ENCODE data around the gene ARHGAP26. TPM values are rescaled to one million over a fixed set of nuclear protein-coding genes. Genes with fewer than 3 reads are reported as not detected.

The ARHGAP26 gene
- polyA plus RNA-seq, 4 donors, result 7.6 to 31.7 (median 11.5) TPM

- Histone ChIP-seq H3K27ac (ENCODE audit: low read depth in 1 of 3, low read length in 2 of 3) (no peak overlapping the region), H3K27me3 (ENCODE audit: control insufficient read depth in 3 of 3, insufficient read depth in 3 of 3, low read length in 3 of 3) (no peaks in the 10 kb centered on the region), H3K9me3 (ENCODE audit: control insufficient read depth in 2 of 2, insufficient read depth in 1 of 2, low read depth in 1 of 2, low read length in 1 of 2) (no peaks in the 10 kb centered on the region), H3K4me1 (ENCODE audit: control insufficient read depth in 3 of 3, insufficient read depth in 2 of 3, low read depth in 1 of 3, low read length in 2 of 3) (peaks cover 0 to 5% (median 4%) of the 10 kb centered on the region in 3 donors), H3K4me3 (ENCODE audit: low read depth in 1 of 3, low read length in 3 of 3) (no peak overlapping the region), H3K36me3 (ENCODE audit: control insufficient read depth in 3 of 3, insufficient read depth in 2 of 3, low read depth in 1 of 3, low read length in 3 of 3) (peaks cover 0 to 26% (median 15%) of the 10 kb centered on the region in 3 donors)
- FAIRE-seq (no peak), DNase-seq (no peak)
- WGBS, 3 donors, result 79 to 90% (median 85%) methylated on average over 3 of the region's 3 CpGs
These were observed 111.6 kb downstream of the ARHGAP26 start for GRCh38 chr5:142881784-142882126.

DNA sequence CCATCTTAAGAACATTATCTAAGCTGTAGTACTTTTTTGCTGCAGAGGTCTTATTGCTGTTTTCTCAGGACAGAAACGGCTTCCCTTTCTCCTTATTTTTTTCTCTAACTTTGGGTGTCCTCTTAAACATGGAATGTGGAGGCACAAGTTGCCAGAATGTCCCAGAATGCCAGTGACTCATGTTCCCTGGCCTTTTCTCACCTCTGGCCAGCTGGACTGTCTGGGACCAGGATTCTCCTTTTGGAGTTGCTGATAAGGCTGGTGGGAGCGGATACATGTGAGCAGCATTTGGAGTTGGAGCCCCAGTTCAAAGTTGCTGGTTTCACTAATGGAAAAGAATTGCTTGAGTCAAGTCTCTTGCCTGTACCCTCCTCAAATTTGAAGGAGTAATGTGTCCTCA, 112.8 kb downstream of the ARHGAP26 start:
- WGBS, 3 donors, result 72 to 84% (median 78%) methylated on average over 2 of the region's 2 CpGs
- Histone ChIP-seq H3K4me1 (ENCODE audit: control insufficient read depth in 3 of 3, insufficient read depth in 2 of 3, low read depth in 1 of 3, low read length in 2 of 3) (peaks cover 0 to 4% (median 4%) of the 10 kb centered on the region in 3 donors), H3K9me3 (ENCODE audit: control insufficient read depth in 2 of 2, insufficient read depth in 1 of 2, low read depth in 1 of 2, low read length in 1 of 2) (no peaks in the 10 kb centered on the region), H3K27me3 (ENCODE audit: control insufficient read depth in 3 of 3, insufficient read depth in 3 of 3, low read length in 3 of 3) (no peaks in the 10 kb centered on the region), H3K27ac (ENCODE audit: low read depth in 1 of 3, low read length in 2 of 3) (no peak overlapping the region), H3K4me3 (ENCODE audit: low read depth in 1 of 3, low read length in 3 of 3) (no peak overlapping the region), H3K36me3 (ENCODE audit: control insufficient read depth in 3 of 3, insufficient read depth in 2 of 3, low read depth in 1 of 3, low read length in 3 of 3) (peaks cover 0 to 26% (median 15%) of the 10 kb centered on the region in 3 donors)
- DNase-seq (no peak), FAIRE-seq (no peak)

DNA sequence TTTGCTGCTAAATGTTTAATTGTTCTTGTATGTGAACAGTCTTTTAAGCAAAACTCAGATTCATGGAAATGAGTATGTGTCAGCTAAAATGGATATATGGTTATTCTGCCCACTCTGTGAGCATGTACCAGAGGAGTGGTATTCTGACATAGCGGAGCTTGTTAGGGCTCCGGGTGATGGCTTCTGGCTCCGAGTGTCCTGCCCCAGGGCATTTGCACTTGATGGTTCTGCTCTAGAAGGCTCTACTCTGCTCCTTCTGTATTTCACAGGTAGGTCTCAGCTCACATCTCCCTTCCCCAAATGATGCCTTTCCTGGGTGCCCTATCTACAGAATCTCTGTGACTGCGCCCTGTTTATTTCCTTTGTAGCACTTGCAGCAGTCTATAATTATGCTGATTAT, 113.3 kb downstream of the ARHGAP26 start:
- DNase-seq, result no peak
- WGBS, 3 donors, result 87 to 97% (median 95%) methylated on average over 4 of the region's 4 CpGs
- FAIRE-seq, result no peak

DNA sequence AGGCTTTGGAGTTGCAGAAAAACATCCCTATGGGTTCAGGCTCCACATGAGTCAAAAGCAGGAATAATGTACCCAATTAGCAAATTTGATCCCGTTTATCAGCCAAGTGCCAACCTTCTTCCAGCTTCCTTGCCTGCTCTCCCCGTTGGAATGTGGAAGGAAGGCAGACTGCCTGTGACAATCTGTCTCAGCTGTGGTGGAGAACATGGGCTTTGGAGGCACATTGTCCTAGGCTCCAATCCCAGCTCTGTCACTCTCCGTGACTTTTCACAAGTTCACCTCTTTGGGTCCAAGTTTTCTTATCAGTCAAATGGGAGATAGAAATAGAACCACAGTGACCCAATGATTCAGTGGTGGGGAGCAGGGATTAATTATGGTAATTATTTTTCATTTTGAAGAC, 113.9 kb downstream of the ARHGAP26 start:
- peaks cover 0 to 26% (median 15%) of the 10 kb centered on the region in 3 donors for H3K36me3 ChIP-seq (ENCODE audit: control insufficient read depth in 3 of 3, insufficient read depth in 2 of 3, low read depth in 1 of 3, low read length in 3 of 3)
- H3K4me1 ChIP-seq (ENCODE audit: control insufficient read depth in 3 of 3, insufficient read depth in 2 of 3, low read depth in 1 of 3, low read length in 2 of 3), result peaks cover 0 to 4% (median 0%) of the 10 kb centered on the region in 3 donors
- no peaks in the 10 kb centered on the region for H3K9me3 ChIP-seq (ENCODE audit: control insufficient read depth in 2 of 2, insufficient read depth in 1 of 2, low read depth in 1 of 2, low read length in 1 of 2)
- WGBS, 3 donors, result 68 to 80% (median 79%) methylated on average over 3 of the region's 3 CpGs
- no peak overlapping the region for H3K27ac ChIP-seq (ENCODE audit: low read depth in 1 of 3, low read length in 2 of 3)
- no peak overlapping the region for H3K4me3 ChIP-seq (ENCODE audit: low read depth in 1 of 3, low read length in 3 of 3)
- FAIRE-seq, result no peak
- no peaks in the 10 kb centered on the region for H3K27me3 ChIP-seq (ENCODE audit: control insufficient read depth in 3 of 3, insufficient read depth in 3 of 3, low read length in 3 of 3)
- DNase-seq, result no peak

More for the DNA sequence above, 113.3 kb downstream of the ARHGAP26 start:
- H3K36me3 ChIP-seq (ENCODE audit: control insufficient read depth in 3 of 3, insufficient read depth in 2 of 3, low read depth in 1 of 3, low read length in 3 of 3), result peaks cover 0 to 26% (median 15%) of the 10 kb centered on the region in 3 donors
- H3K27me3 ChIP-seq (ENCODE audit: control insufficient read depth in 3 of 3, insufficient read depth in 3 of 3, low read length in 3 of 3), result no peaks in the 10 kb centered on the region
- H3K27ac ChIP-seq (ENCODE audit: low read depth in 1 of 3, low read length in 2 of 3), result no peak overlapping the region
- H3K4me1 ChIP-seq (ENCODE audit: control insufficient read depth in 3 of 3, insufficient read depth in 2 of 3, low read depth in 1 of 3, low read length in 2 of 3), result peaks cover 0 to 4% (median under 1%) of the 10 kb centered on the region in 3 donors
- H3K4me3 ChIP-seq (ENCODE audit: low read depth in 1 of 3, low read length in 3 of 3), result no peak overlapping the region
- no peaks in the 10 kb centered on the region for H3K9me3 ChIP-seq (ENCODE audit: control insufficient read depth in 2 of 2, insufficient read depth in 1 of 2, low read depth in 1 of 2, low read length in 1 of 2)

DNA sequence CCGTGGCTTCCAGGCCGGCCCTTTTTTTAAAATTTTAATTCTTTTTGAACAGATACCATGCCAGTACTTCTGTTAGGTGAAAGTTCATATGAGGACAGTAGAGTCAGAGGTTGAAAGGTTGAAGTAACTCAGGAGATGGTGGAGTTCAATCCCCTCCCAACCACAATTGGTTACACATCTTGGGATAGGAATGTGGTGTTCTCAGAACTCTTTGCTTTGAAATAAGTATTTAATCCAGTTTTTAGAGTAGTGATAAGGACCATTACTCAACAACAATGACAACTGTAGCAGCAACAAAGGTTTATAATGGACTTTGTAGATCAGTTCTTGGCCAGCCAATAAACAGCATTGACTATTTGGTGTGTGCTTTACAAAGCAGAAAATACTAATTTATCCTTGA, 116.0 kb downstream of the ARHGAP26 start:
- WGBS, 3 donors, result 82 to 89% (median 89%) methylated on average over 2 of the region's 2 CpGs
- no peak for FAIRE-seq
- peaks cover 0 to 15% (median 11%) of the 10 kb centered on the region in 3 donors for H3K36me3 ChIP-seq (ENCODE audit: control insufficient read depth in 3 of 3, insufficient read depth in 2 of 3, low read depth in 1 of 3, low read length in 3 of 3)
- H3K4me1 ChIP-seq (ENCODE audit: control insufficient read depth in 3 of 3, insufficient read depth in 2 of 3, low read depth in 1 of 3, low read length in 2 of 3), result peaks cover 0 to 4% (median 0%) of the 10 kb centered on the region in 3 donors
- H3K27me3 ChIP-seq (ENCODE audit: control insufficient read depth in 3 of 3, insufficient read depth in 3 of 3, low read length in 3 of 3), result no peaks in the 10 kb centered on the region
- no peak overlapping the region for H3K4me3 ChIP-seq (ENCODE audit: low read depth in 1 of 3, low read length in 3 of 3)
- DNase-seq, result no peak
- H3K9me3 ChIP-seq (ENCODE audit: control insufficient read depth in 2 of 2, insufficient read depth in 1 of 2, low read depth in 1 of 2, low read length in 1 of 2), result no peaks in the 10 kb centered on the region
- H3K27ac ChIP-seq (ENCODE audit: low read depth in 1 of 3, low read length in 2 of 3), result no peak overlapping the region

DNA sequence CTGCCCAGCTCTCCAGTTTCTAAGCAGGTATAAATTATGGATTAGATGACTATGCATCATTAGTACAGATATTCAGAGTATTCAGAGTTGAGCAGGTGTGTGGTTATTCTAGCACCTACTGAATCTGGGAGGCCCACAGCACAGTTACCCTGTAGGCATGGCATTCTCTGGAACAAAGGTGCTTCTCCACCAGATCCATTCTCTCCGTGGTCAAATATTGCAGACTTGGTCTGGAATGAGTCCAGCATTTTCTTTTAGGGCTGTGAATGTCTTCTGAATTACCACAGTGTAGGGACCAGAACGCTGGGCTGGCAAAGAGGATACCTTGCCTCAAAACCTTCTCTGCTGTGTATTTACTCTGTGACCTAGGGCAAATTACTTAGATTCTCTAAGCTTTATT, 116.8 kb downstream of the ARHGAP26 start:
- DNase-seq (no peak), FAIRE-seq (no peak)
- Histone ChIP-seq H3K27me3 (ENCODE audit: control insufficient read depth in 3 of 3, insufficient read depth in 3 of 3, low read length in 3 of 3) (no peaks in the 10 kb centered on the region), H3K4me1 (ENCODE audit: control insufficient read depth in 3 of 3, insufficient read depth in 2 of 3, low read depth in 1 of 3, low read length in 2 of 3) (peaks cover 0 to 4% (median 0%) of the 10 kb centered on the region in 3 donors), H3K9me3 (ENCODE audit: control insufficient read depth in 2 of 2, insufficient read depth in 1 of 2, low read depth in 1 of 2, low read length in 1 of 2) (no peaks in the 10 kb centered on the region), H3K4me3 (ENCODE audit: low read depth in 1 of 3, low read length in 3 of 3) (no peak overlapping the region), H3K27ac (ENCODE audit: low read depth in 1 of 3, low read length in 2 of 3) (no peak overlapping the region), H3K36me3 (ENCODE audit: control insufficient read depth in 3 of 3, insufficient read depth in 2 of 3, low read depth in 1 of 3, low read length in 3 of 3) (peaks cover 0 to 10% (median 10%) of the 10 kb centered on the region in 3 donors)
- WGBS, 3 donors, result 37 to 74% (median 55%) methylated on average over 2 of the region's 2 CpGs

GRCh38 chr5:142888469-142889085, 118.4 kb downstream of the ARHGAP26 start:
- no peak overlapping the region for H3K4me3 ChIP-seq (ENCODE audit: low read depth in 1 of 3, low read length in 3 of 3)
- 50 to 56% (median 52%) methylated on average over 9 of the region's 9 CpGs for WGBS, 3 donors
- no peak for FAIRE-seq
- H3K9me3 ChIP-seq (ENCODE audit: control insufficient read depth in 2 of 2, insufficient read depth in 1 of 2, low read depth in 1 of 2, low read length in 1 of 2), result no peaks in the 10 kb centered on the region
- peaks cover 0 to 8% (median 5%) of the 10 kb centered on the region in 3 donors for H3K36me3 ChIP-seq (ENCODE audit: control insufficient read depth in 3 of 3, insufficient read depth in 2 of 3, low read depth in 1 of 3, low read length in 3 of 3)
- peak; percentile 54 to 58 for DNase-seq
- H3K27ac ChIP-seq (ENCODE audit: low read depth in 1 of 3, low read length in 2 of 3), result no peak overlapping the region
- no peaks in the 10 kb centered on the region for H3K27me3 ChIP-seq (ENCODE audit: control insufficient read depth in 3 of 3, insufficient read depth in 3 of 3, low read length in 3 of 3)
- H3K4me1 ChIP-seq (ENCODE audit: control insufficient read depth in 3 of 3, insufficient read depth in 2 of 3, low read depth in 1 of 3, low read length in 2 of 3), result peaks cover 0 to 4% (median 0%) of the 10 kb centered on the region in 3 donors

DNA sequence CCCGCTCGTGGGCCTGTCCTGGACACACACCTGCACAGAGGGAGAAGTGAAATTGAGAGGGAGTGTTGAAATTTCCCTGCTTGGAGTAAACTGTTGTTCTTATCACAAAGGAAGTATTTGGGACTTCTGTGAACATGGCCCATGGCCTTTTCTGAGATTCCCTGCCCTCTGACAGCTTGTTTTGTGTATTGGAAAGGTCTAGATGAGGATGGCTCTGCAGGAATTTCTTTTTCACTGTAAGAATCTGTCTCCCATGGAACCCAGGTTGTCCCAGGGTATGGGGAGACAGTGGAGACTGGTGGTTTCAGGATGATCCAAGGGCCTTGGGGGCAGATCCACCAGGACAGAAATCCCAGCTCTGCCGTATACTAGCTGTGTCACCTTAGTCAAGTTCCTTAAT, 121.8 kb downstream of the ARHGAP26 start:
- no peak for DNase-seq

DNA sequence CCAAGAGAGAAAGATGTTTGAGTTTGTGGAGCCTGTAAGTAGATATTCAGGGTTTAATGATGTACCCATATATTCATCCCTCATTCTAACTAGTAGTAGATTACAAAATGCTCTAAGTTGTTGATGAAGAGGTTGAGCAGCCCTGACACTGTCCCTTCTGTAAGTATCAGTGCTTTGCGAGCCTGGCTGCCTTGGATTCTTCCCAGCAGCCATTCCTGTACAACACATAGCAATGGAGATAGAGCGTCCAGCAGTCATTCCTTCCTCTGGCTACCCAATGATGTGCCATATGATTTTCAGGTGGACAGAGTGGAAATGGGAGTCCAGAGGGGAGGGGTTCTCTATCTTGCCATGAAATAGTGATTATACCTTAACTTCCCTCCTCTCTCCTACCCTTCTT, 124.1 kb downstream of the ARHGAP26 start:
- Histone ChIP-seq H3K27me3 (ENCODE audit: control insufficient read depth in 3 of 3, insufficient read depth in 3 of 3, low read length in 3 of 3) (no peaks in the 10 kb centered on the region), H3K4me1 (ENCODE audit: control insufficient read depth in 3 of 3, insufficient read depth in 2 of 3, low read depth in 1 of 3, low read length in 2 of 3) (peaks cover 0 to 2% (median 0%) of the 10 kb centered on the region in 3 donors), H3K9me3 (ENCODE audit: control insufficient read depth in 2 of 2, insufficient read depth in 1 of 2, low read depth in 1 of 2, low read length in 1 of 2) (no peaks in the 10 kb centered on the region), H3K36me3 (ENCODE audit: control insufficient read depth in 3 of 3, insufficient read depth in 2 of 3, low read depth in 1 of 3, low read length in 3 of 3) (peaks cover 2 to 6% (median 5%) of the 10 kb centered on the region in 3 donors), H3K27ac (ENCODE audit: low read depth in 1 of 3, low read length in 2 of 3) (no peak overlapping the region), H3K4me3 (ENCODE audit: low read depth in 1 of 3, low read length in 3 of 3) (no peak overlapping the region)
- FAIRE-seq (no peak), DNase-seq (no peak)
- WGBS, 3 donors, result 93 to 100% (median 97%) methylated on average over 2 of the region's 2 CpGs

More for the DNA sequence above, 121.8 kb downstream of the ARHGAP26 start:
- no peak for FAIRE-seq
- no peaks in the 10 kb centered on the region for H3K9me3 ChIP-seq (ENCODE audit: control insufficient read depth in 2 of 2, insufficient read depth in 1 of 2, low read depth in 1 of 2, low read length in 1 of 2)
- 81 to 91% (median 89%) methylated on average over 3 of the region's 3 CpGs for WGBS, 3 donors
- no peak overlapping the region for H3K27ac ChIP-seq (ENCODE audit: low read depth in 1 of 3, low read length in 2 of 3)
- H3K27me3 ChIP-seq (ENCODE audit: control insufficient read depth in 3 of 3, insufficient read depth in 3 of 3, low read length in 3 of 3), result no peaks in the 10 kb centered on the region
- H3K4me3 ChIP-seq (ENCODE audit: low read depth in 1 of 3, low read length in 3 of 3), result no peak overlapping the region
- H3K4me1 ChIP-seq (ENCODE audit: control insufficient read depth in 3 of 3, insufficient read depth in 2 of 3, low read depth in 1 of 3, low read length in 2 of 3), result peaks cover 0 to 2% (median 0%) of the 10 kb centered on the region in 3 donors
- H3K36me3 ChIP-seq (ENCODE audit: control insufficient read depth in 3 of 3, insufficient read depth in 2 of 3, low read depth in 1 of 3, low read length in 3 of 3), result peaks cover 0 to 2% (median 2%) of the 10 kb centered on the region in 3 donors
